HEK293 (cell line): ENCODE data around the gene PHKA2.

Experiments used
- CTCF ChIP-seq: fragments of 450-650 bp; formaldehyde crosslinking; IDR thresholded peaks from 2 replicates; pipeline ENCODE4 v1.5.1; 2016; ENCODE audit warnings: missing biosample characterization, missing genetic modification characterization
- PRDM1 ChIP-seq: fragments of 450-650 bp; formaldehyde crosslinking; IDR thresholded peaks from 2 replicates; pipeline ENCODE4; 2016; ENCODE audit warnings: missing biosample characterization, missing genetic modification characterization
- YY2 ChIP-seq: fragments of 450-650 bp; formaldehyde crosslinking; IDR thresholded peaks from 2 replicates; pipeline ENCODE4 v1.5.1; 2016; ENCODE audit warnings: missing biosample characterization, missing genetic modification characterization
- ZNF18 ChIP-seq: fragments of 450-650 bp; formaldehyde crosslinking; IDR thresholded peaks from 2 replicates; pipeline ENCODE4 v1.5.1; 2016; ENCODE audit warnings: missing biosample characterization, missing genetic modification characterization
- ZNF639 ChIP-seq: fragments of 450-650 bp; formaldehyde crosslinking; IDR thresholded peaks from 2 replicates; pipeline ENCODE4 v1.5.1; 2016; ENCODE audit warnings: missing biosample characterization, missing genetic modification characterization

DNA sequence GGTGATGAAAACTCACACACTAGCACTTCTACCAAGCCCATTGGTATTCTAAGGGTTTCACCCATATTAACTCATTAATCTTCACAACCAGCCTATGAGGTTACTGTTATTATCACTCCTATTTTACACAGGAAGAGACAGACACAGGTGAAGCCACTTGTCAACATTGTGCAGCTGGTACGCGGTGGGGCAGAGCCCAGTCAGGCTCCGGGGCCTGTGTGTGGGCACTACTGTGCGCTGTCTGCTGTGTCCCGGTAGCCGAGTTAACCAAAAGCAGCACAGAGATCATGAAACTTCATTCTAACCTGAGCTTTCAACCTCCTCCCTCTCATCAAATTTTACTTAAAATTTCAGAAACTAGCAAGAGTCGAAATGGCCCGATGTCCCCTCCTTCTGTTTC, 111.3 kb downstream of the PHKA2 start:
- TF ChIP-seq CTCF (no peak), ZNF18 (tag by site-specific recombination) (no peak), PRDM1 (no peak), ZNF639 (tag by site-specific recombination) (no peak), YY2 (tag by site-specific recombination) (no peak)
